K562 (cell line): Measurements from ENCODE around the gene NEURL1B. TPM values are rescaled to one million over a fixed set of nuclear protein-coding genes. Genes with fewer than 3 reads are reported as not detected.

ENCODE experiments used
- ATAC-seq: fragments of 200-7000 bp; cut with Tn5 transposase; 3 replicates; pipeline ENCODE4 v1.9.1; 2020; ENCODE audit warnings: moderate library complexity
- BruUV-seq: library from RNA; stranded (reverse); fragments of 400-500 nt; replicated peaks from 2 replicates; lab custom pipeline; 2021; lab: Mats Ljungman, UMichigan
- CTCF ChIA-PET: fragments of 300-600 bp; formaldehyde crosslinking; extraction: SDS; loops from one replicate; lab custom pipeline; 2021; ENCODE audit warnings: low intra/inter-chr PET ratio; lab: Yijun Ruan, JAX
- POLR2A ChIA-PET: fragments of 300-600, 350-650 bp; sonication (Branson Sonifier 250); formaldehyde crosslinking; extraction: SDS; loops from one replicate; lab custom pipeline; 2021; ENCODE audit warnings: antibody characterized with exemption, inconsistent platforms; lab: Yijun Ruan, JAX
- DNase-seq, 4 experiments: peaks; one replicate each; pipeline versions ENCODE4 v3.0.0 to v3.0.0-alpha.2; 2011 to 2018; ENCODE audit warnings: low spot score in 3 of 4, mixed read lengths in 3 of 4; ENCODE audit errors: extremely low read depth in 1 of 4
- FAIRE-seq: peaks from 2 replicates; lab custom pipeline; 2011; peaks lifted over from hg19 to GRCh38; lab: Jason Lieb, UNC
- H2AFZ ChIP-seq: 2 replicates; pipeline ENCODE4 v1.6.0; 2011; ENCODE audit warnings: low read depth, low read length, control low read depth, inconsistent platforms
- H3K27ac ChIP-seq: fragments of 200-600 bp; 3 replicates; pipeline ENCODE4 v1.8.0; 2011; ENCODE audit warnings: low read depth, mild to moderate bottlenecking, control low read depth, inconsistent platforms, low read length, moderate library complexity, mixed read lengths; ENCODE audit errors: extremely low read depth
- H3K27me3 ChIP-seq, 2 experiments: fragments of 300-600 bp in 1 of 2; 2 replicates in 1 of 2; 3 replicates in 1 of 2; pipeline versions ENCODE4 v1.6.0 to v1.8.0; 2011; ENCODE audit warnings: inconsistent platforms in 2 of 2, low read length in 2 of 2, mild to moderate bottlenecking in 1 of 2, mixed read lengths in 1 of 2, moderate library complexity in 1 of 2; ENCODE audit not compliant: control insufficient read depth in 2 of 2, insufficient read depth in 2 of 2
- H3K36me3 ChIP-seq: fragments of 300-600 bp; 3 replicates; pipeline ENCODE4 v1.8.0; 2011; ENCODE audit warnings: mild to moderate bottlenecking, low read length, inconsistent platforms; ENCODE audit not compliant: control insufficient read depth, insufficient read depth
- H3K4me1 ChIP-seq, 2 experiments: fragments of 200-600 bp in 1 of 2; replicated peaks in 1 of 2; 2 replicates in 1 of 2; 3 replicates in 1 of 2; pipeline versions ENCODE4 v1.5.1 to v1.8.0; 2011; ENCODE audit warnings: inconsistent platforms in 2 of 2, low read length in 2 of 2, mild to moderate bottlenecking in 1 of 2, mixed read lengths in 1 of 2, moderate library complexity in 1 of 2; ENCODE audit not compliant: control insufficient read depth in 2 of 2, insufficient read depth in 2 of 2
- H3K4me2 ChIP-seq: 2 replicates; pipeline ENCODE4 v1.6.1; 2011; ENCODE audit warnings: low read length, control low read depth, inconsistent platforms, mixed read lengths; ENCODE audit not compliant: insufficient read depth
- H3K4me3 ChIP-seq: fragments of 200-600 bp; sonication (generic), shearing (Covaris generic); 2 replicates; pipeline ENCODE4 v1.5.1; 2016; ENCODE audit warnings: control low read depth, inconsistent platforms
- H3K79me2 ChIP-seq: fragments of 200-600 bp; 3 replicates; pipeline ENCODE4 v1.8.0; 2011; ENCODE audit warnings: low read length, inconsistent platforms; ENCODE audit not compliant: control insufficient read depth, insufficient read depth
- H3K9ac ChIP-seq, 2 experiments: 2 replicates each; pipeline versions ENCODE4 v1.6.0 to v1.6.1; 2011; ENCODE audit warnings: low read depth in 2 of 2, low read length in 2 of 2, control low read depth in 1 of 2, inconsistent platforms in 1 of 2, mild to moderate bottlenecking in 1 of 2, mixed read lengths in 1 of 2; ENCODE audit not compliant: insufficient read depth in 1 of 2
- H3K9me1 ChIP-seq: one replicate; pipeline ENCODE4 v1.6.0; 2011; ENCODE audit warnings: inconsistent platforms, mild to moderate bottlenecking, low read length, moderate library complexity; ENCODE audit not compliant: control insufficient read depth, insufficient read depth
- H3K9me3 ChIP-seq: replicated peaks from 2 replicates; pipeline ENCODE4 v1.5.1; 2011; ENCODE audit warnings: low read depth, low read length, inconsistent platforms; ENCODE audit not compliant: control insufficient read depth, insufficient read depth
- H4K20me1 ChIP-seq: replicated peaks from 2 replicates; pipeline ENCODE4 v1.6.1; 2011; ENCODE audit warnings: low read length, inconsistent platforms, mixed read lengths; ENCODE audit not compliant: control insufficient read depth, insufficient read depth
- DLX4 ChIP-seq: fragments of 250-450 bp; sonication (Bioruptor Pico); IDR thresholded peaks from 2 replicates; pipeline ENCODE4 v1.6.1; 2021; ENCODE audit warnings: mild to moderate bottlenecking
- HLTF ChIP-seq: fragments of 450-650 bp; IDR thresholded peaks from 2 replicates; pipeline ENCODE4 v1.6.1; 2016
- SNIP1 ChIP-seq: fragments of 450-650 bp; IDR thresholded peaks from 2 replicates; pipeline ENCODE4 v1.7.1; 2017; ENCODE audit warnings: low read depth, mild to moderate bottlenecking
- ZNF280A ChIP-seq: fragments of 450-650 bp; IDR thresholded peaks from 2 replicates; pipeline ENCODE4 v1.6.1; 2018; ENCODE audit warnings: mild to moderate bottlenecking, low read depth; ENCODE audit not compliant: partially characterized antibody
- ZNF507 ChIP-seq: conservative IDR thresholded peaks from 2 replicates; pipeline ENCODE4 v1.6.1; 2017; ENCODE audit warnings: missing genetic modification characterization, missing compliant biosample characterization
- WGBS: fragments of 100-300 bp; shearing (Covaris generic); methylation state at CpG from one replicate; pipeline ENCODE4 v1.1.6; 2016; ENCODE audit warnings: low coverage, mixed read lengths; ENCODE audit not compliant: insufficient coverage; ENCODE audit errors: missing lambda C conversion rate; 5-methylcytosine and 5-hydroxymethylcytosine counted together
- in situ Hi-C: fragments of 300-500 bp; cut with MboI; formaldehyde crosslinking; loops from 4 replicates; pipeline ENCODE4 v1.15.0; 2018; ENCODE audit warnings: inconsistent platforms, mixed read lengths
- intact Hi-C: fragments of 100-400 bp; cut with micrococcal nuclease; formaldehyde crosslinking; loops from 2 replicates; pipeline ENCODE4 v1.14.2; 2022
- polyA plus RNA-seq, 8 experiments: library from polyadenylated mRNA; depleted of rRNA in 4 of 8; stranded (reverse) in 5 of 8; unstranded in 3 of 8; fragments of >200 nt; fragmentation: Nextera tagmentation in 2 of 8; fragmentation: Illumina TruSeq in 1 of 8; extraction: Ambion mirVana in 2 of 8; extraction: Trizol in 1 of 8; gene quantifications; 2 replicates each; pipeline versions ENCODE4 v1.2.1 to v1.2.3, GENCODE V29; 2011 to 2014; ENCODE audit warnings: inconsistent platforms in 1 of 8, missing spikeins in 1 of 8
- total RNA-seq, 7 experiments: library from RNA; depleted of rRNA in 6 of 7; stranded (reverse); fragments of >200 nt in 6 of 7; fragmentation: Illumina TruSeq in 2 of 7; extraction: Trizol in 2 of 7; gene quantifications; 2 replicates each; pipeline versions ENCODE4 v1.2.1 to v1.2.3, GENCODE V29; 2011 to 2021; ENCODE audit warnings: low replicate concordance in 1 of 7

NEURL1B gene
- total and polyA plus RNA-seq, 9 of the 15 experiments (the other 6 are each of a cell fraction or from before 2014, with no cell fraction given): 0.04 TPM; not detected in 8

GRCh38 chr5:172717481-172718195 is 76.6 kb downstream of the NEURL1B start:
- Histone ChIP-seq H3K27ac (no peak overlapping the region), H3K27me3 (peaks cover 4 to 17% of the 10 kb centered on the region in 2 experiments; a peak in 4 of 5 replicates), H3K36me3 (no peaks in the 10 kb centered on the region), H3K9me3 (no peaks in the 10 kb centered on the region), H3K9me1 (no peaks in the 10 kb centered on the region), H3K4me3 (no peak overlapping the region), H3K79me2 (no peaks in the 10 kb centered on the region), H3K4me2 (no peak overlapping the region), H3K4me1 (peaks cover 2 to 6% of the 10 kb centered on the region in 2 experiments; a peak in 2 of 5 replicates), H3K9ac (no peak overlapping the region; a peak in 1 of 4 replicates), H2AFZ (no peak overlapping the region), H4K20me1 (no peaks in the 10 kb centered on the region)
- FAIRE-seq (no peak), ATAC-seq (no peak), DNase-seq (no peak)
- 10% methylated on average over 16 of the region's 16 CpGs for WGBS
- BruUV-seq: no TSS peak
- CTCF ChIA-PET: interaction anchor here (1.5 to 5.8 kb wide), 4 partner anchors 11 to 215 kb away, joined by 6 to 54 read pairs (median 30); partner anchors contain the start of gene DUSP1
- TF ChIP-seq DLX4 (no peak), ZNF280A (no peak), ZNF507 (tag) (no peak), HLTF (no peak), SNIP1 (no peak)
- POLR2A ChIA-PET: interaction anchor here (0.8 kb wide), 1 partner anchor 53 kb away, joined by 3 read pairs; no protein-coding TSS in a partner anchor
- in situ Hi-C loops (loop anchor here (5.0 to 25.0 kb wide), 3 partner anchors 185 to 1595 kb away; no protein-coding TSS in a partner anchor), intact Hi-C loops (loop anchor here (1.0 to 5.0 kb wide), 3 partner anchors 55 to 186 kb away; no protein-coding TSS in a partner anchor)
